Thyroid gland (tissue), 4 donors: ENCODE measurements around the gene CLEC6A.

Experiments
- CTCF ChIP-seq, 6 experiments: fragments of 200-600 bp in 3 of 6; fragments of 450-650 bp in 3 of 6; sonication (generic) in 3 of 6; IDR thresholded peaks; one replicate each; pipeline ENCODE4 v1.5.1; 2016 to 2019; ENCODE audit warnings: antibody characterized with exemption in 6 of 6, mild to moderate bottlenecking in 2 of 6, inconsistent platforms in 1 of 6, moderate library complexity in 1 of 6
- POLR2A ChIP-seq, 2 donors: fragments of 450-650 bp; IDR thresholded peaks; one replicate each; pipeline ENCODE4 v1.6.1; 2017; ENCODE audit warnings: antibody characterized with exemption in 2 of 2, mild to moderate bottlenecking in 2 of 2, moderate library complexity in 1 of 2

GRCh38 chr12:8465301-8465996, 9.7 kb downstream of the CLEC6A start:
- no peak for TF ChIP-seq CTCF (IDR thresholded peaks at IDR 0.05)
- no peak for TF ChIP-seq POLR2A (IDR thresholded peaks at IDR 0.05)
